IPS-NIHi7 (cell line): ENCODE results near the gene TRMT10C.
"Not testable (repeated sequence)": the region's sequence is repeated elsewhere in the genome, so short reads cannot be mapped to it uniquely, and the experiment has no call there.

ENCODE experiments used
- DNase-seq: peaks from one replicate; pipeline ENCODE4 v3.0.0; 2012; ENCODE audit warnings: mixed read lengths; ENCODE audit errors: extremely low spot score

Gene TRMT10C

GRCh38 chr3:101561630-101562328, at the start of gene TRMT10C:
Gene TRMT10C, plus strand, starts transcription at chr3:101561868. Its CDS starts 2,914 bp downstream, at chr3:101564782.
- DNase-seq = peak; percentile 93

DNA sequence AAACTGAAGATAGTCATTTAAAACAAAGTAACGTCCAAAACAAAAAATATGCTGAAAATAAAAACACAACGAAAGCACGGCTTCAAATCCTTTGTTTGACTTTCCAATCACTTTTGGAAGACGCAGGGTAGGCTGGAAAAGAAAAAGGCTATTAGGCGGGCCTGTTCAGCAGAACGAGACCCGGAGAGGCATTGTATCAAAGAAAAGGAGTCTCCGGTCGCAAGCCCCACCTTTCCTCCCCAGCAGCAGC, 49.3 kb upstream of the TRMT10C start:
- no peak for DNase-seq

GRCh38 chr3:101512646-101513418, 48.8 kb upstream of the TRMT10C start, which contains the start of gene SENP7:
Gene SENP7, minus strand, starts transcription at chr3:101513212. Its CDS starts 82 bp downstream, at chr3:101513130.
- DNase-seq = peak; percentile 93

- no peak for DNase-seq
These were observed 48.2 kb upstream of the TRMT10C start for GRCh38 chr3:101513419-101513986.

- DNase-seq = no peak
These were observed 43.2 kb upstream of the TRMT10C start for GRCh38 chr3:101518421-101518871.

DNA sequence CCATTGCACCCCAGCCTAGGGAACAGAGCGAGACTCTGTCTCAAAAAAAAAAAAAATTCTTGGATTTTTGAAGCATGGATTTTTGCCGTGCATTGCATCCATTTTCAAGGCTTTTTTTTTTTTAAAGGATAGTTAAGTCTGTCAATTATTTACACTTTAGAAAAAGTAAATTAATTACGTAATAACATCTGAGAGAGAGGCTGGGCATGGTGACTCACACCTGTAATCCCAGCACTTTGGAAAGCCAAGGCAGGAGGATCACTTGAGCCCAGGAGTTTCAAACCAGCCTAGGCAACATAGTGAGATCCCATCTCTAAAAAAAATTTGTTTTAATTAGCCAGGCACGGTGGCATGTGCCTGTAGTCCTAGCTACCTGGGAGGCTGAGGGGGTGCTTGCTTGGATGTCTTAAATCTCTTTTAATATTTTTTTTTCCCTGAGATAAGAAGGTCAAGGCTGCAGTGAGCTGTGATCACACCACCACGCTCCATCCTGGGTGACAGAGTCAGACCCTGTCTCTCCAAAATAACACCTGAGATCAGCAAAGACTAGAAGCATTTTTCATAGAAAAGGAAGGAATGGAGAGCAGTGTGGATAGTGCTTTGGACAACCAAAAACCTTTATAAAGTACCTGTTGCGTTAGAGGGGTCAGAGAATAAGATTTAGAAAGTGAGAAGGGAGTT, 41.8 kb upstream of the TRMT10C start:
- DNase-seq = no peak

DNA sequence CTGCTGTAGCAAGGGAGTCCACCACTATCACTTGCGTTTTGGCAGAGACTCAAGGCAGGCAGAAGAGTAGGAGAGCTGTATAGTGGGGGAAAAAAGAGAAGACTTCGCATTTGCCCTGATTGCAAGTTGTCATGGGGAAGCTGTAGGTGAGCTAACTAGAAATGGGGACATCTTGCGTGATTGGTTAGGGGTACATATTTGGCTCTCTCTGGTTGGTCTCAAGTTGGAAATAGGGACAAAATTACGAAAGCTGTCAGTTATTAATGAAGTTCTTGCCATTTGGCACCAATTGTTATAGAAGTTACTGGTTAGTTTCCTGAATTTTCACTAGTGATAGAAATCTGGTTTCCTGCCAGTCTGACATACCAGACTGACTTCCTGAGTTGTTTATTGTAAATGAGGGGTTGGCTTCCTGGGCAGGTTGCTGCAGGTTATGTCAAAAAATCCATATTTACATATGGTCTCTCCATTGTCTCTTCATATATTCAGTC, 40.4 kb upstream of the TRMT10C start:
- DNase-seq = no peak

GRCh38 chr3:101527441-101527840, 34.2 kb upstream of the TRMT10C start:
- no peak for DNase-seq

GRCh38 chr3:101527906-101528305, 33.8 kb upstream of the TRMT10C start:
- DNase-seq = no peak

- peak; percentile 45 for DNase-seq
These were observed 31.6 kb upstream of the TRMT10C start for GRCh38 chr3:101529816-101530685.

GRCh38 chr3:101530686-101531047, 31.0 kb upstream of the TRMT10C start:
- DNase-seq = no peak

- no peak for DNase-seq
These were observed 30.1 kb upstream of the TRMT10C start for GRCh38 chr3:101531473-101532086.

GRCh38 chr3:101532783-101533602, 28.7 kb upstream of the TRMT10C start:
- DNase-seq = no peak

DNA sequence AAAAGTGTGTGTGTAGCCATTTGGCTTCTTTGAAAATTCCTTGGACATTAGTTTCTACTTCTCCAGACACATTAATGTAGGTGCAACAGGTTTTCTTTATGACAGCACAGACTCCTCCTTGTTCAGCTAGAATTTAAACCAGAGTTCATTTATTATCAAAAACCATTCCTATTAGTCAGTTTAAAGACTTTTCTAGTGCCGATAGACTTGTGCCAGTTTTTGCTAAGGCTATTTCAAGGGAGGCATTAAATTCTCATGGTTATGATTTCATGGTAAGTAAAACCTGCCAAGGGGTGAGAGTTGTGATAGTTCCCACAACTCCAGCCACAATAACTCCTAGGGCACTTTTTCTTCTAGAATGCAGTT, 28.1 kb upstream of the TRMT10C start:
- no peak for DNase-seq

- DNase-seq = no peak
These were observed 26.4 kb upstream of the TRMT10C start for GRCh38 chr3:101535221-101535620.

- DNase-seq = no peak
These were observed 25.4 kb upstream of the TRMT10C start for GRCh38 chr3:101536266-101536665.

- not testable (repeated sequence) for DNase-seq
These were observed 24.7 kb upstream of the TRMT10C start for GRCh38 chr3:101536955-101537354.

GRCh38 chr3:101542957-101543356, 18.7 kb upstream of the TRMT10C start:
- DNase-seq = no peak

- no peak for DNase-seq
These were observed 17.4 kb upstream of the TRMT10C start for GRCh38 chr3:101544161-101544850.
